22Rv1 (cell line): ENCODE measurements around the gene MET.

Experiments
- H3K27ac ChIP-seq: fragments of 450-650 bp; 2 replicates; pipeline ENCODE4 v1.5.1; 2017
- ZFX ChIP-seq: fragments of 450-650 bp; IDR thresholded peaks from 2 replicates; pipeline ENCODE4 v1.6.1; 2017; ENCODE audit warnings: antibody characterized with exemption, borderline replicate concordance
- TF ChIP-seq, protein P1 (sequence below): fragments of 450-650 bp; IDR thresholded peaks from 2 replicates; pipeline ENCODE4 v1.5.1; 2017; ENCODE audit warnings: mild to moderate bottlenecking

Gene MET

DNA sequence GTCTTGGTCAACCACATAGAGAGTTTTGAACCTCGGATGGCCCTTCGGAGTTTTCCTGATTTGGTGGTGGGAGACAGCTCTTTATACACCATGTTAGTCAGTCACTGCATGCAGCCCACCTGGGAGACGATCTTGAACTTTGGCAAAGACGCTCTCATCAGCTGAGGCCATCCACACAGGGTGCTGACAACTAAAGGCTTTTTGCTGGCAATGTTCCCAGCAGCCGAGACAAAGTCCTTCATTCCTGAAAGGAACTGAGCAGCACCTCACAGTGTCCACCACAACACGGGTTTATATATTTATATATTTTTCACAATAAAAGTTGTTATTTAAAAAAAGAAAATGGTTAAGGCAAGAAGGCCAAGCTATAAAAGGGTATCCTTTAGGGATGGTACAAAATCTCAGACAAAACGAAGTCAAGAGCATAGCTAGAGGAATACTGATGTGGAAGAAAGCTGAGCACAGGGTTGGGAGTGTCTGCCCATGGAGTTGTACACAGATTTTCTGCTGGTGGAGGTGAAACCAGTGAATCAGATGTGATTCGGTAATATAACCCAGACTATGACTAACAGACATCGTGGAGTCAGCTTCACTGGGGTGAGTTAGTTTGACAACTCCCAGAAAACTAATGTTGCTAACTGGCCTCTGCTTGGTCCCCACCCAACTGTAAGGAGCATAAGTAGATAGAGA lies 163.0 kb downstream of the MET start:
- TF ChIP-seq, protein P1, sequence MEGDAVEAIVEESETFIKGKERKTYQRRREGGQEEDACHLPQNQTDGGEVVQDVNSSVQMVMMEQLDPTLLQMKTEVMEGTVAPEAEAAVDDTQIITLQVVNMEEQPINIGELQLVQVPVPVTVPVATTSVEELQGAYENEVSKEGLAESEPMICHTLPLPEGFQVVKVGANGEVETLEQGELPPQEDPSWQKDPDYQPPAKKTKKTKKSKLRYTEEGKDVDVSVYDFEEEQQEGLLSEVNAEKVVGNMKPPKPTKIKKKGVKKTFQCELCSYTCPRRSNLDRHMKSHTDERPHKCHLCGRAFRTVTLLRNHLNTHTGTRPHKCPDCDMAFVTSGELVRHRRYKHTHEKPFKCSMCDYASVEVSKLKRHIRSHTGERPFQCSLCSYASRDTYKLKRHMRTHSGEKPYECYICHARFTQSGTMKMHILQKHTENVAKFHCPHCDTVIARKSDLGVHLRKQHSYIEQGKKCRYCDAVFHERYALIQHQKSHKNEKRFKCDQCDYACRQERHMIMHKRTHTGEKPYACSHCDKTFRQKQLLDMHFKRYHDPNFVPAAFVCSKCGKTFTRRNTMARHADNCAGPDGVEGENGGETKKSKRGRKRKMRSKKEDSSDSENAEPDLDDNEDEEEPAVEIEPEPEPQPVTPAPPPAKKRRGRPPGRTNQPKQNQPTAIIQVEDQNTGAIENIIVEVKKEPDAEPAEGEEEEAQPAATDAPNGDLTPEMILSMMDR: no peak
- no peak for TF ChIP-seq ZFX
- no peak overlapping the region for H3K27ac ChIP-seq

DNA sequence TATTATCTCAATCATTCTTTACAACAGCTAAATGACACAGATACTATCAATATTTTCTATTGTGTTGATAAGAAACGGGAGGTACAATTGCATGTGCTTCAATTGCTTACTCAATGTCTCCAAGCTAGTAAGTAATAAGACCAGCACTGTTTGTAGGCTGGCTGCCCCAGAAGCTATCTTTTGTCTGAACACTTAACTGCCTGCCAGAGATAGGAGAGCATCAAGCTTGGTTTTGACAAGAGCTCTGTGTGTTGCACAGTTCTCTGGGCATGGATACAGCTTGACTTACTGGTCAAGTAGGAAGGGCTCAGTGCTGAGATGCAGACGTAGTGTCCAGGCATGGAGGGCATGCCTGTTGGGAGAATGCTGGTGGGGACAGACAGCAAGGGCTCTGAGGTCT lies 164.1 kb downstream of the MET start:
- TF ChIP-seq, protein P1: no peak
- TF ChIP-seq ZFX: no peak
- H3K27ac ChIP-seq: no peak overlapping the region

DNA sequence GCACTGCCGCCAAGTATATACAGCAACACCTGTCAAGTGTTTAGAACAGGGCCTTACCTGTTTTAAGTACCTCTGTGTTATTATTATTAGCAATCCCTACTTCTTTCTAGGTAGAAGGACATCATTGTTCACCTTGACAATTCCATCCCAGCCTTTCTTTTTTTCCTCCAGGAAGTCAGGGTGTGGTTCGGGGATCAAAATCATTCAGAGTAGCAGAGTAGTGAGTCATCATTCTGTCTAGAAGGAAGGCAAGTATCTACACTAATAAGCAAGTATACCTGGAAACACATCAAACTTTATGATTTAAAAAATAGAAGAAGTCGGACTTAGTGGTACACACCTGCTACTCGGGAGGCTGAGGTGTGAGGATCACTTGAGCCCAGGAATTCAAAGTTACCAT lies 164.9 kb downstream of the MET start:
- H3K27ac ChIP-seq: no peak overlapping the region
- TF ChIP-seq, protein P1: no peak
- no peak for TF ChIP-seq ZFX

DNA sequence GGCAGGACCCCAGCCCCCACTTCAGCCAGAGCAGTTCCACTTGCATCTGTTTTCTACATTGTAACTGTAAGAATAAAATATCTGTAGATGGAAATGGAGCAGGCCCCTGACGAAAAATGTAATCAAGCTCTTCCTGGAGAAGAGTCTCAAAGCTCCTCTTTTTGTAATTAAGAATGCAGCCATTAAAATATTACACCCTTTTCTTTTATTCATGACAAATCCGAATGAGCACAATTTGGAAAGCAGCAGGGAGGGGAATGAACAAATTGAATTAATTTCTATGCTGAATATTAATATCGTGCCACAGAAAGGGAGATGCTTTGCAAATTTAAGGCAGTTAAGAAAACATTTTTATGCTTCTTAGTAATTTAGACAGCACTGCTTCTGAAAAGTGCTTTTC lies 165.6 kb downstream of the MET start:
- no peak overlapping the region for H3K27ac ChIP-seq
- TF ChIP-seq, protein P1: no peak
- no peak for TF ChIP-seq ZFX

DNA sequence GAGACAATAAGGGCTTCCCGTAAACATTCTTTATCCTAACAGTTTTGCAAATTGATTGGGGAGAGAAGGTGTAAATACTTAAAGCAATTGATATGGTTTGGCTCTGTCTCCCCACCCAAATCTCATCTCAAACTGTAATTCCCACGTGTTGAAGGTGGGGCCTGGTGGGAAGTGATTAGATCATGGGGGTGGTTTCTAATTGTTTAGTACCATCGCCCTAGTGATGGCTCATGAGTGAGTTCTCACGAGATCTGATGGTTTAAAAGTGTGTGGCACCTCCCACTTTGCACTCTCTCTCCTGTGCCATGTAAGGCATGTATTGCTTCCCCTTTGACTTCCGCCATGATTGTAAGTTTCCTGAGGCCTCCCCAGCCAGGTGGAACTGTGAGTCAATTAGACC lies 168.3 kb downstream of the MET start:
- H3K27ac ChIP-seq: no peak overlapping the region
- no peak for TF ChIP-seq ZFX
- TF ChIP-seq, protein P1: no peak

DNA sequence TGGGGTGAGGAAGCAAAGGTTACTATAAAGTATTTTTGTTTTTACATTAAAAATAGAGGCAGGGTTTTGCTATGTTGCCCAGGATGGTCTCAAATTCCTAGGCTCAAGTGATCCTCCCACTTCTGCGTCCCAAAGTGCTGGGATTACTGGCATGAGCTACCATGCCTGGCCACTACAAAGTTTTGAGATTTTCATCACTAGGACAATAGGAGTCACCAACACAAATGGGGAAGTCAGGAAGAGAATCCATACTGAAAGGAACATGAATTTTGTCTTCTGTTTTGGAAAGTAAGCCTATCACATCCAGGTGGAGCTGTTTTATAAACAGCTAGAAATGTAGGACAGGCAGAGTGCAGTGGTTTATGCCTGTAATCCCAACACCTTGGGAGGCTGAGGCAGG lies 170.4 kb downstream of the MET start:
- H3K27ac ChIP-seq: no peak overlapping the region
- TF ChIP-seq, protein P1: no peak
- TF ChIP-seq ZFX: no peak

DNA sequence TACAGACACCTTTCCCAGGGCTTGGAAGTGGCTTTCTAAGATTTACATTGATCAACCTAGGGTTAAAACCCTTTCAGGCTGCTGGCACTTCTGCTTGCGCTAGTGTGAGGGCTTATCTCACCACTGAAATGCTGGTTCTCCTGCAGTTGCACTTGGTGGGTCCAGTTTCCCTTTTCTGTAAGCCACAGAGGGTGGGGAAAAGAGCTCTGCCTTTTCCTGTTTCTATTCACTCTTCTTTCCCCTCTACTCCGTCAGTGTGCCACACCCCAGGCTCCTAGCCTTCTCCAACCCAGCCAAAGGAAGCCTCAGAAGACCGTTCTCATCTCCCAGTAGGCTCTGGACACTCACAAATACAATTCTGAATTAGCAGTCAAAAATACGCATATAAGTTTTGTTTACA lies 171.4 kb downstream of the MET start:
- no peak overlapping the region for H3K27ac ChIP-seq
- TF ChIP-seq, protein P1: no peak
- TF ChIP-seq ZFX: no peak
